ENCODE measurements around the gene APCDD1.

The APCDD1 gene

DNA sequence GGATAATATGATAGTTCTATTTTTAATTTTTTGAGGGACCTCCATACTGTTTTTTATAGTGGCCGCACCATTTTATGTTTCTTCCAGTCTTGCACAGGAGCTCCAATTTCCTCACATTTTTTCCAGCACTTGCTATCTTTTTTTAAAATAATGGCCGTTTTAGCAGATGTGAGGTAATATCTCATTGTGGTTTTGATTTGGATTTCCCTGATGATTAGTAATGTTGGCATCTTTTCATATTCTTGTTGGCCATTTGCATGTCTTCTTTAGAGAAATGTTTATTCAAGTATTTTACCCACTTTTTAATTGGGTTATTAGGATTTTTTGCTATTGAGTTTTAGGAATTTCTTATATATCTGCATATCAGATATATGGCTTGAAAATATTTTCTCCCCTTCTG lies 41.5 kb downstream of the APCDD1 start:
- TF ChIP-seq TOX (CRISPR knock-in tag; IDR thresholded peaks at IDR 0.05; ENCODE audit: borderline replicate concordance), result no peak
- TF ChIP-seq RARB (CRISPR knock-in tag; IDR thresholded peaks at IDR 0.05), result no peak
- TF ChIP-seq PATZ1 (CRISPR knock-in tag; IDR thresholded peaks at IDR 0.05; ENCODE audit: borderline replicate concordance), result no peak
- TF ChIP-seq ZNF70 (CRISPR knock-in tag; IDR thresholded peaks at IDR 0.05), result no peak
- no peak for TF ChIP-seq ZFP3 (CRISPR knock-in tag; IDR thresholded peaks at IDR 0.05)
- no peak for TF ChIP-seq ZNF565 (CRISPR knock-in tag; conservative IDR thresholded peaks at IDR 0.05; ENCODE audit: low read depth)
- no peak for TF ChIP-seq POU6F1 (CRISPR knock-in tag; IDR thresholded peaks at IDR 0.05; ENCODE audit: borderline replicate concordance, low read depth)
- no peak for TF ChIP-seq BACH2 (CRISPR knock-in tag; IDR thresholded peaks at IDR 0.05; ENCODE audit: borderline replicate concordance)
- no peak for TF ChIP-seq ZNF8 (CRISPR knock-in tag; IDR thresholded peaks at IDR 0.05)
- TF ChIP-seq CSDC2 (CRISPR knock-in tag; IDR thresholded peaks at IDR 0.05), result no peak
- no peak for TF ChIP-seq ISL1 (CRISPR knock-in tag; IDR thresholded peaks at IDR 0.05)
- no peak for TF ChIP-seq TSHZ2 (CRISPR knock-in tag; IDR thresholded peaks at IDR 0.05)
- TF ChIP-seq, protein P1, sequence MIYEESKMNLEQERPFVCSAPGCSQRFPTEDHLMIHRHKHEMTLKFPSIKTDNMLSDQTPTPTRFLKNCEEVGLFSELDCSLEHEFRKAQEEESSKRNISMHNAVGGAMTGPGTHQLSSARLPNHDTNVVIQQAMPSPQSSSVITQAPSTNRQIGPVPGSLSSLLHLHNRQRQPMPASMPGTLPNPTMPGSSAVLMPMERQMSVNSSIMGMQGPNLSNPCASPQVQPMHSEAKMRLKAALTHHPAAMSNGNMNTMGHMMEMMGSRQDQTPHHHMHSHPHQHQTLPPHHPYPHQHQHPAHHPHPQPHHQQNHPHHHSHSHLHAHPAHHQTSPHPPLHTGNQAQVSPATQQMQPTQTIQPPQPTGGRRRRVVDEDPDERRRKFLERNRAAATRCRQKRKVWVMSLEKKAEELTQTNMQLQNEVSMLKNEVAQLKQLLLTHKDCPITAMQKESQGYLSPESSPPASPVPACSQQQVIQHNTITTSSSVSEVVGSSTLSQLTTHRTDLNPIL (CRISPR knock-in tag; IDR thresholded peaks at IDR 0.05; ENCODE audit: low read depth), result no peak
- TF ChIP-seq ESRRG (CRISPR knock-in tag; IDR thresholded peaks at IDR 0.05), result no peak
- no peak for TF ChIP-seq ARNTL (CRISPR knock-in tag; IDR thresholded peaks at IDR 0.05; ENCODE audit: borderline replicate concordance, low read depth)
- no peak for TF ChIP-seq OSR1 (CRISPR knock-in tag; IDR thresholded peaks at IDR 0.05)
- TF ChIP-seq SNAI2 (CRISPR knock-in tag; IDR thresholded peaks at IDR 0.05), result no peak
- TF ChIP-seq, protein P2, sequence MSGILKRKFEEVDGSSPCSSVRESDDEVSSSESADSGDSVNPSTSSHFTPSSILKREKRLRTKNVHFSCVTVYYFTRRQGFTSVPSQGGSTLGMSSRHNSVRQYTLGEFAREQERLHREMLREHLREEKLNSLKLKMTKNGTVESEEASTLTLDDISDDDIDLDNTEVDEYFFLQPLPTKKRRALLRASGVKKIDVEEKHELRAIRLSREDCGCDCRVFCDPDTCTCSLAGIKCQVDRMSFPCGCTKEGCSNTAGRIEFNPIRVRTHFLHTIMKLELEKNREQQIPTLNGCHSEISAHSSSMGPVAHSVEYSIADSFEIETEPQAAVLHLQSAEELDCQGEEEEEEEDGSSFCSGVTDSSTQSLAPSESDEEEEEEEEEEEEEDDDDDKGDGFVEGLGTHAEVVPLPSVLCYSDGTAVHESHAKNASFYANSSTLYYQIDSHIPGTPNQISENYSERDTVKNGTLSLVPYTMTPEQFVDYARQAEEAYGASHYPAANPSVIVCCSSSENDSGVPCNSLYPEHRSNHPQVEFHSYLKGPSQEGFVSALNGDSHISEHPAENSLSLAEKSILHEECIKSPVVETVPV (CRISPR knock-in tag; IDR thresholded peaks at IDR 0.05), result no peak
- ATAC-seq, result no peak

GRCh38 chr18:10497206-10497749 lies 42.8 kb downstream of the APCDD1 start:
- ATAC-seq, result no peak
- no peak for TF ChIP-seq ISL1 (CRISPR knock-in tag; IDR thresholded peaks at IDR 0.05)
- TF ChIP-seq ZFP30 (CRISPR knock-in tag; IDR thresholded peaks at IDR 0.05), result no peak
- no peak for TF ChIP-seq TOX (CRISPR knock-in tag; IDR thresholded peaks at IDR 0.05; ENCODE audit: borderline replicate concordance)
- no peak for TF ChIP-seq BACH2 (CRISPR knock-in tag; IDR thresholded peaks at IDR 0.05; ENCODE audit: borderline replicate concordance)
- TF ChIP-seq TSHZ2 (CRISPR knock-in tag; IDR thresholded peaks at IDR 0.05), result no peak
- TF ChIP-seq RARB (CRISPR knock-in tag; IDR thresholded peaks at IDR 0.05), result no peak

Data from SK-N-SH treated with all-trans-retinoic acid at 6 μM for 48 hours (cell line).